Left ventricle myocardium inferior (tissue), 1 donor: ENCODE results near the gene KCNJ4. TPM values are rescaled to one million over a fixed set of nuclear protein-coding genes. Genes with fewer than 3 reads are reported as not detected.

Experiments used
- DNase-seq: peaks from one replicate; pipeline ENCODE4 v3.0.0-alpha.2; 2020
- H3K27ac ChIP-seq: fragments of 200-600 bp; replicated peaks from 2 replicates; pipeline ENCODE4 v1.8.0; 2021
- H3K27me3 ChIP-seq: fragments of 200-600 bp; 2 replicates; pipeline ENCODE4 v1.8.0; 2021; ENCODE audit warnings: low read depth
- H3K36me3 ChIP-seq: fragments of 200-600 bp; 2 replicates; pipeline ENCODE4 v1.8.0; 2021
- H3K4me1 ChIP-seq: fragments of 200-600 bp; 2 replicates; pipeline ENCODE4 v1.8.0; 2021
- H3K4me3 ChIP-seq: fragments of 200-600 bp; 2 replicates; pipeline ENCODE4 v1.8.0; 2021; ENCODE audit warnings: mild to moderate bottlenecking, moderate library complexity
- H3K9me3 ChIP-seq: fragments of 200-600 bp; replicated peaks from 2 replicates; pipeline ENCODE4 v1.8.0; 2021
- intact Hi-C: fragments of 100-400 bp; cut with micrococcal nuclease; formaldehyde crosslinking; loops from one replicate; pipeline ENCODE4 v1.11.0; 2022
- total RNA-seq: library from RNA; stranded (reverse); fragmentation: NEBNext Ultra II Directional; extraction: Animal tissue kit (Norgen Biotek cat#: 25700); gene quantifications from one replicate; pipeline ENCODE4 v1.2.1, GENCODE V29; 2021
- TF ChIP-seq, protein P1 (sequence below): fragments of 200-600 bp; IDR thresholded peaks from 2 replicates; pipeline ENCODE4 v1.8.0; 2021; ENCODE audit warnings: antibody characterized with exemption, mild to moderate bottlenecking, borderline replicate concordance
- donor health status: DM: no; HTN: yes; CAD: no; lungs with severe emphysema.

The KCNJ4 gene
- total RNA-seq, 1 donor from 2014 or later, result 45.7 TPM

DNA sequence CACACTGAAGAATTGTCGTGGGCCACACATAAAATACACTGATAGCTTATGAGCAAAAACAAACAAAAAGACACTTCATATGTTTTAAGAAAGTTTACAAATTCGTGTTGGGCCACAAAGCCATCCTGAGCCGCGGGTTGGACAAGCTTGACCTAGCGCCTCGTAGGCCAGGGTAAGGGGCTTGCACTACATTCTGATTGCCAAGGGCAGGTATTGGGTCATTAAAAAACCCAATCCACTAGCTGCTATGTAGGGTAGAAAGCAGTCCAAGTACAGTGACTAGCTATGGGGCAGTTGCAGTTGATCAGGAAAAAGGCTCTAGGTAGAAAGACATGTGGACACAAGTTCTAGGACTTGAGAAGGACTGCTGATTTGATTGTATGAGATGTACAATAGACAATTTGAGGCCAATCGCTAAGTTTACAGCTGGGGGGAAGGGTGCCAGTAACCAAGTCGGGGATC lies 26.9 kb upstream of the KCNJ4 start:
- Histone ChIP-seq H3K9me3 (no peaks in the 10 kb centered on the region), H3K27me3 (no peaks in the 10 kb centered on the region), H3K27ac (no peak overlapping the region), H3K4me1 (peaks cover 17% of the 10 kb centered on the region), H3K4me3 (no peak overlapping the region), H3K36me3 (peaks cover 73% of the 10 kb centered on the region)
- intact Hi-C loops, result no loop called here
- no peak for DNase-seq
- TF ChIP-seq, protein P1, sequence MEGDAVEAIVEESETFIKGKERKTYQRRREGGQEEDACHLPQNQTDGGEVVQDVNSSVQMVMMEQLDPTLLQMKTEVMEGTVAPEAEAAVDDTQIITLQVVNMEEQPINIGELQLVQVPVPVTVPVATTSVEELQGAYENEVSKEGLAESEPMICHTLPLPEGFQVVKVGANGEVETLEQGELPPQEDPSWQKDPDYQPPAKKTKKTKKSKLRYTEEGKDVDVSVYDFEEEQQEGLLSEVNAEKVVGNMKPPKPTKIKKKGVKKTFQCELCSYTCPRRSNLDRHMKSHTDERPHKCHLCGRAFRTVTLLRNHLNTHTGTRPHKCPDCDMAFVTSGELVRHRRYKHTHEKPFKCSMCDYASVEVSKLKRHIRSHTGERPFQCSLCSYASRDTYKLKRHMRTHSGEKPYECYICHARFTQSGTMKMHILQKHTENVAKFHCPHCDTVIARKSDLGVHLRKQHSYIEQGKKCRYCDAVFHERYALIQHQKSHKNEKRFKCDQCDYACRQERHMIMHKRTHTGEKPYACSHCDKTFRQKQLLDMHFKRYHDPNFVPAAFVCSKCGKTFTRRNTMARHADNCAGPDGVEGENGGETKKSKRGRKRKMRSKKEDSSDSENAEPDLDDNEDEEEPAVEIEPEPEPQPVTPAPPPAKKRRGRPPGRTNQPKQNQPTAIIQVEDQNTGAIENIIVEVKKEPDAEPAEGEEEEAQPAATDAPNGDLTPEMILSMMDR, result no peak

DNA sequence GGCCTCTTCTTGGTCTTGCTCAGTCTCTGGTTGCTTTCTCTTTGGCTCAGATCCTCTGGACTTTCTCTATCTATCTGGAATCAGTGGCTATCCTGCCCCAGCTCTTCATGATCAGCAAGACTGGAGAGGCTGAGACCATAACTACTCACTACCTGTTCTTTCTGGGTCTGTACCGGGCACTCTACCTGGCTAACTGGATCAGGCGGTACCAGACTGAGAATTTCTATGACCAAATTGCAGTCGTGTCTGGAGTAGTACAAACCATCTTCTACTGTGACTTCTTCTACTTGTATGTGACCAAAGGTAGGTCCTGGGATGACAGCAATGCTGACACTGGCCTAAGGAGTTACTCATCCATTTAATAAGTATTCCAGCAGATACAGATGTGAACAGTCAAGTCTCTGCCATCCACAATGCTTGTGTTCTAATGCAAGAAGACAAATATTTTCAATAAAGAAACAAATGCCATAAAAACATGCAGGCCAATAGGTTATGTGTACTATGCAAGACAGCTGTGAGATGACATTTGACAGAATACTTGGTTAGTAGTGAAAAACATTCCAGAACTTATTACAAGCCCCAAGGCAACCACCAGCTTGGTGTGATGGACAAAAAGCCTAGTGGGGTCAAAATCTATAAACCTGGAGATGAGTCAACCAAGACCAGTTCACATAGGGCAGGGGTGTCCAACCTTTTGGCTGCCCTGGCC lies 26.3 kb upstream of the KCNJ4 start:
- Histone ChIP-seq H3K36me3 (peaks cover 67% of the 10 kb centered on the region), H3K27ac (no peak overlapping the region), H3K9me3 (no peaks in the 10 kb centered on the region), H3K27me3 (no peaks in the 10 kb centered on the region), H3K4me1 (peaks cover 12% of the 10 kb centered on the region), H3K4me3 (no peak overlapping the region)
- no peak for DNase-seq
- intact Hi-C loops, result no loop called here
- TF ChIP-seq, protein P1, result no peak

DNA sequence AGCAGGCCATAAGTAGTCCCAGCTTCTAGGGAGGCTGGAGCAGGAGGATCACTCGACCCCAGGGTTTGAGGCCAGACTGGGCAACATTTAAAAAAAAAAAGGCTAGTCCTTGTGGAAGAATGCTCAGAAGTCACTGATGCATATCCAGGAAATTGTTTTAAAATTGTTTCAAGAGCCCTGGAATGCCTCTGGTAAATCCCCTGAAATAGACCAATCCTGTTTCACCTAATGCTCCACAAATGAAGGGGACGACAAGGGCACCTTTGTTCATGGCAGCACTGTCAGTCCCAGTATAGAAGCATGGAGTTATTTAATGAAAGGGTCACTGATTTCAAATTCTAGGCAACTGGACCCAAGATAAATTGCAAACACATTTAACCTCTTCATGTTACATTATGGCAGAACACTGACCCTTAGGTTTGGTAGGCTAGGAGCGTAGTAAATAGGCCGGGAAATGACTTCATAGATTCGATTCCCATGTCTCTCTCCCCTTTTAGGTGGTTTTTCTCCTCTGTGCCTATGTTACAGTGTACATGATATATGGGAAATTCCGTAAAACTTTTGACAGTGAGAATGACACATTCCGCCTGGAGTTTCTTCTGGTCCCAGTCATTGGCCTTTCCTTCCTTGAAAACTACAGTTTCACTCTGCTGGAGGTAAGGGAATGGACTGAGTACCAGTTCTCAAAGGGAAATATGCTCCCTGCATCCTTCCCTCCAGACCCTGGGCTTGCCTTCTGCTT lies 24.3 kb upstream of the KCNJ4 start:
- no peak for DNase-seq
- Histone ChIP-seq H3K36me3 (peaks cover 47% of the 10 kb centered on the region), H3K9me3 (no peaks in the 10 kb centered on the region), H3K4me1 (peaks cover 6% of the 10 kb centered on the region), H3K27me3 (no peaks in the 10 kb centered on the region), H3K4me3 (no peak overlapping the region), H3K27ac (peak overlapping the region; percentile 31)
- TF ChIP-seq, protein P1, result no peak
- intact Hi-C loops, result no loop called here

DNA sequence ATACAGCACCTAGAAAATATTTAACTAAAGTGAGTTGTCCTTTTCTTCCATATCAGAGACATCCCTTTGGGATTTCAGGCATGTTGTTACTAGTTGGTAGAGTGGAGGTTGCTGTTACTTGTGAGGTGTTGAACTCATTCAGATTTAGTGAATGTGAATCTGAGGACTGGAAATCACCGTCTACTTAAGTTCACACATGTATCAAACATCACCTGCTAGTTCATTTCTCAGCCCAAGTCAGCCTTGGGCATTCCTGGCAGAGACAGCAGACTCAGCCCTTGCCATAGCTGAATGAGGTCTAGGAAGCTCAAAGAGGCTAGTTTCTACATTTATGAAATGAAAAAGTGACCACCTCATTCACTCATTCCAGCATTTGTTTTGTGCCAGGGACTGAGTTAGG lies 22.6 kb upstream of the KCNJ4 start:
- no peak overlapping the region for H3K27ac ChIP-seq
- H3K9me3 ChIP-seq, result no peaks in the 10 kb centered on the region
- H3K27me3 ChIP-seq, result no peaks in the 10 kb centered on the region
- intact Hi-C loops, result no loop called here
- H3K4me1 ChIP-seq, result peaks cover 6% of the 10 kb centered on the region
- no peak for DNase-seq
- H3K36me3 ChIP-seq, result peaks cover 30% of the 10 kb centered on the region
- H3K4me3 ChIP-seq, result no peak overlapping the region
- TF ChIP-seq, protein P1, result no peak

DNA sequence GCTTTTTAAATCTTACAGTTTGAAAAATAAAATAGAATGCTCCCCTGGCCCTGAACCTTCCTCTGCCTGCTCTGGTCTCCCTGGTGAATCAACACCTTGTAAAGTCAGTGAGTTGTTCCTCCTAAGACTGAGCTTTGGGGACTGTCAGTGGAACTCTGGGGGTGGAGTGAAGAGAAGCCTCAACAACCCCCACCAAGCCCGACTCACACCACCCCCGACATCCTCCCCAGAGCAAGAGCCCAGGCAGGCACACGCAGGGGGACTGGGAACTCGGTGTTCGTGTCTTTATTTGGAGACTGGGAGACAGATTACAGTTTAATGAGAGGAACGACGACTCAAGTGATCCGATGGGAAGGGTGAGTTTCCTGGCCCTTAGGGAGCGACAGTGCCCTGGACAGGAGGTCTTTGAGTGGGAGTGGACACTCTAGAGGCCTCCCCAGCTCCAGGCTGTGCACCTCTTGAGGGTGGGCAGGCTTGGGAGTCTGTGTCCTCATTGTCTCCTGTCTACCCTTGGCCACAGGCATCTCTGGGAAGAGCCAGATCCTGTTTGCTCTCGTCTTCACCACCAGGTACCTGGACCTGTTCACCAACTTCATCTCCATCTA lies 19.1 kb upstream of the KCNJ4 start:
- TF ChIP-seq, protein P1, result no peak
- Histone ChIP-seq H3K27me3 (no peaks in the 10 kb centered on the region), H3K4me3 (no peak overlapping the region), H3K4me1 (peaks cover 3% of the 10 kb centered on the region), H3K9me3 (no peaks in the 10 kb centered on the region), H3K27ac (no peak overlapping the region), H3K36me3 (no peaks in the 10 kb centered on the region)
- no peak for DNase-seq
- intact Hi-C loops, result no loop called here
